NCI-H2196 treated with DMSO at 0.1 percent for 48 hours (cell line): ENCODE results near the gene ZBTB17.

Source experiments
- DNase-seq: peaks from one replicate; lab custom pipeline; 2025; ENCODE audit not compliant: unreplicated experiment; lab: John Stamatoyannopoulos, UW

The ZBTB17 gene

GRCh38 chr1:15961492-15961891 lies 14.4 kb downstream of the ZBTB17 start:
- no peak for DNase-seq

GRCh38 chr1:15960808-15961207 lies 15.1 kb downstream of the ZBTB17 start:
- DNase-seq: no peak

- no peak for DNase-seq
These were observed 16.0 kb downstream of the ZBTB17 start for GRCh38 chr1:15959827-15960446.

GRCh38 chr1:15959424-15959823 lies 16.5 kb downstream of the ZBTB17 start:
- DNase-seq: no peak

GRCh38 chr1:15958793-15959192 lies 17.1 kb downstream of the ZBTB17 start:
- no peak for DNase-seq

GRCh38 chr1:15958111-15958510 lies 17.8 kb downstream of the ZBTB17 start:
- no peak for DNase-seq

GRCh38 chr1:15957221-15958095 lies 18.4 kb downstream of the ZBTB17 start:
- no peak for DNase-seq

- DNase-seq: no peak
These were observed 19.8 kb downstream of the ZBTB17 start for GRCh38 chr1:15956150-15956549.

- DNase-seq: no peak
These were observed 20.3 kb downstream of the ZBTB17 start for GRCh38 chr1:15955552-15955951.

GRCh38 chr1:15954316-15954715 lies 21.6 kb downstream of the ZBTB17 start:
- no peak for DNase-seq

- peak; percentile 57 for DNase-seq
These were observed 22.1 kb downstream of the ZBTB17 start for GRCh38 chr1:15953791-15954241.

GRCh38 chr1:15953294-15953771 lies 22.6 kb downstream of the ZBTB17 start:
- no peak for DNase-seq

- DNase-seq: no peak
These were observed 23.3 kb downstream of the ZBTB17 start for GRCh38 chr1:15952317-15953258.

GRCh38 chr1:15951341-15952153 lies 24.4 kb downstream of the ZBTB17 start:
- DNase-seq: no peak

- no peak for DNase-seq
These were observed 25.1 kb downstream of the ZBTB17 start for GRCh38 chr1:15950763-15951295.

- DNase-seq: no peak
These were observed 25.6 kb downstream of the ZBTB17 start for GRCh38 chr1:15950302-15950701.

GRCh38 chr1:15949453-15950245 lies 26.3 kb downstream of the ZBTB17 start:
- DNase-seq: no peak

- DNase-seq: no peak
These were observed 27.1 kb downstream of the ZBTB17 start for GRCh38 chr1:15948595-15949452.
